AML-193 (cell line): ENCODE data around the gene AKAP17A.
"Not testable (repeated sequence)": the region's sequence is repeated elsewhere in the genome, so short reads cannot be mapped to it uniquely, and the experiment has no call there.

Experiments
- DNase-seq, 2 experiments: peaks; one replicate each; lab custom pipeline; 2025; lab: John Stamatoyannopoulos, UW

The AKAP17A gene

DNA sequence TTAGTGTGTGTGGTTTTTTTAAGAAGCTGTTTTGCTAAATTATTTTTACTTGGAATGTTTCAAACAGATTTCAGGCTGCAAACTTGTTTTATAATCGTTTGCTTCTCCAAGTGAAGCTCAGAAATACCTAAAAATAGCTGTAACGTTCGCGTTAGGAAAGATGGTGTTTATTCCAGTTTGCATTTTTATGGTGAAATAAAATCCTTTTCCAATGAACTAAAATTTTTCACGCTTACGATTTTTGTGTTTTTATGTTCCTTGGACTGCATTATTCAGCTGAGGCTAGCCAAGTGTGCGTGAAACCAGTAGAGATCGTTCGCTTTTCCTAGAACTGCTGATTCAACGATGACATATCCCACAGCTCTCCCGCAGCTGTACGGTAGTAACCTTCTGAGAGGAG lies 10.9 kb downstream of the AKAP17A start:
- DNase-seq: no peak

DNA sequence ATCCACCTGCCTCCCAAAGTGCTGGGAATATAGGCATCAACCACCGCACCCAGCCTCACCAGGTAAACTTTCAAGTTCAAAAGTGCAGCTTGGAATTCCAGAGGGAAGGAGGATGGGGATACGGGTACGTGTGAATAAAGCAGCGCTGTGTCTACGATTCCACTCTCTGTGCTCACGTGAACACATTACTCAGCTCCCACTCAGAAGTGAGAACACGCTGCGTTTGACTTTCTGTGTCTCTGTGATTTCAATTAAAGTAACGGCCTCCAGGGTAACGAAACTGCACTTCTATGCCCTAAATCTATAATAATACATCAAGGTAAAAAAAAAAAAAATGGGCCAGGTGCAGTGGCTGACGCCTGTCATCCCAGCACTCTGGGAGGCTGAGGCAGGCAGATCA lies 15.1 kb downstream of the AKAP17A start:
- DNase-seq: no peak

DNA sequence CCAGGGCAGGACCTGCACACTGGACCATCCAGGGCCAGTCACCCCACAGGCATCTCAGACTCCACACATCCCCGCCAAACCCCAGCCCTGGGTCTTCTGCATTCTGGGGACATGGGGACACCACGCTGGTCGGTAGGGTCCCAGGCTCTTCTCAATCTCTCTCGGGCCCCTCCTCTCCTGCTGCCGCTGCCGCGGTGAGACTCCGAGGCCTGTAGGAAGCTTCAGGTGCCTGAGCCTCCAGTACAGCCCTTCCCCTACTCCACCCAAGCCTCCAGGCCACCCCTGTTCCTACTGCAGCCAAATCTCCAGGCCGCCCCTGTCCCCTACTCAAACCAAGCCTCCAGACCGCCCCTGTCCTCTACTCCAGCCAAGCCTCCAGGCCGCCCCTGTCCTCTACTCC lies 17.9 kb downstream of the AKAP17A start:
- no peak for DNase-seq

DNA sequence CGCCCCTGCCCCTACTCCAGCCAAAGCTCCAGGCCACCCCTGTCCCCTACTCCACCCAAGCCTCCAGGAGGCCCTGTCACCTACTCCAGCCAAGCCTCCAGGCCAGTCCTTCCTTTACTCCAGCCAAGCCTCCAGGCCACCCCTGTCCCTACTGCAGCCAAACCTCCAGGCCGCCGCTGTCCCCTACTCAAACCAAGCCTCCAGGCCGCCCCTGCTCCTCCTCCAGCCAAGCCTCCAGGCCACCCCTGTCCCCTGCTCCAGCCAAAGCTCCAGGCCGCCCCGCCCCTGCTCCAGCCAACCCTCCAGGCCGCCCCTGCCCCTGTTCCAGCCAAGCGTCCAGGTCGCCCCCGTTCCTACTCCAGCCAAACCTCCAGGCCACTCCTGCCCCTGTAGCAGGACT lies 18.4 kb downstream of the AKAP17A start:
- DNase-seq: no peak

DNA sequence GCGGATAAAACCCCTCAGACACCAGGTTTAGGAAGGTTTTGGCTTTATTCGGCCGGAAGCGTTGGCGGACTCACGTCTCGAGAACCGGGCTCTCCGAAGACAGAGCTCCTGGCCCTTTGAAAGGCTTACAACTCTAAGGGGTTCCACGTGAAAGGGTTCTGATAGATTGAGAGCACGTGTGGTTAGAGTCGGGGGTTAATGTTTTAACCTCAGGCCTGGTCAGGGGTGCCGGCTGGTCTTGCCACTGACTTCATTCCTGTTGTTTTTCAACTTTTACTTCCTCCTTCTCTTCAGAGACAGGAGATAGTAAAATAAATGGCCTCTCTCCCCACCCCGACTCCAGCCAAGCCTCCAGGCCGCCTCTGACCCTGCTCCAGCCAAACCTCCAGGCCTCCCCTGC lies 18.8 kb downstream of the AKAP17A start:
- no peak for DNase-seq

DNA sequence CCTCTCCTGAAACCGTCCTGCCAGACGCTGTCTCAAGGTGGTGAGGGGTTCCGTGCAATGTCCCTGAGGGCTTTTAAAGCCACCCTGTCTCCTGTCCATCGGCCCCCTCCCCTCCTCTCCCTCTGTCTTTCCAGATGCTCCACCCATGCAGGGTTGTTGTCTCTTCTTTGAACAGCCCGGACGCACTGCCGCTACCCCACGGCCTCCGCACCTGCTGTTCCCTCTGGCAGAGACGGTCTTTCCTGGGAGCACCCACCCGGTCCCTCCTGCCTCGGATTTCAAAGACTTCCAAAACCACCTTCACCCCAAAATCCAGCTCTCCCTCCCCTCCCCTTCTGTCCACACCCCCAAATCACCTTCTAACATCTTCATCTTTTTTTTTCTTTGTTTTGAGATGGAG lies 19.3 kb downstream of the AKAP17A start:
- no peak for DNase-seq

DNA sequence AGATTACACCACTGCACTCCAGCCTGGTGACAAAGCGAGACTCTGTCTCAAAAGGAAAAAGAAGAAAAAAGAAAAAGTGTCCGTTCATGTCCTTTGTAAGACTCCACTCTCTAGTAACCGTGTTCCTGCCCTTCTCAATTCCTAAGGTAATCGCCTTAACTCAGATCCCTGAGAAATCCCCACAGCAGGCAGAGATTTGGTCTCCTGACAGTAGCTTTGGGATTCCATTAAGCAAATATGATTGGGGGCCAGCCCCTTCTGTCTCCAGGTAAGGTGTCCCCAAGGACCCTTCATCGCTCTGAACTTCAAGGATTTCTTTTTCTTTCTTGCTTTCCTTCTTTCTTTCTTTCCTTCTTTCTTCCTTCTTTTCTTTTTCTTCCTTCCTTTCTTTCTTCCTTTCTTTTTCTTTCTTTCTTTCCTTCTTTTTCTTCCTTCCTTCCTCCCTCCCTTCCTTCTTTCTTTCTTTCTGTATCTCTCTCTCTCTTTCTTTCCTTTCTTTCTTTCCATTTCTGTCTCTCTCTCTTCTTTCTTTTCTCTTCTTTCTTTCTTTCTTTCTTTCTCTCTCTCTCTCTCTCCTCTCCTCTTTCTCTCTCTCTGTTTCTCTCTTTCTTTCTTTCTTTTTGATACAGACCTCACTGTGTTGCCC lies 21.4 kb downstream of the AKAP17A start:
- no peak for DNase-seq

DNA sequence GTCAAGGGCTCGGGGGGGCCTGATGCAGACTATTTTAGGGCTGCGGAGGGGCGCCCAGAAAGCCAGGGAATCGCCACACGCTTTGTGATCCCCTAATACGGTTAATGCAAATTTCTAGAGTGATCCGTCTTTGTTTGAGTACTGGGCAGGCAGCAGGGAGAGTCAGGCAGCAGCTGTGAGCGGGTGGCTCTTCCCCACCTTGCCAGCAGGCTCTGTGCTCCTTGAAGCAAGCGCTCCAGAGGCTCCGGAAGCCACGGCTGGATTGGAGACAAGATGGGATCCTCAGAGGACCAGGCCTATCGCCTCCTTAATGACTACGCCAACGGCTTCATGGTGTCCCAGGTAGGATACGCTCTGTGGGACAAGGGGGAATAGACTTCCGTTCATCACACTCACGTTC lies 23.5 kb downstream of the AKAP17A start, which contains the start of gene ASMT:
TSS of gene ASMT (plus strand) at position 133 of the 400 bp plus-strand sequence. CDS start at position 274, 141 bp downstream.
- no peak for DNase-seq

DNA sequence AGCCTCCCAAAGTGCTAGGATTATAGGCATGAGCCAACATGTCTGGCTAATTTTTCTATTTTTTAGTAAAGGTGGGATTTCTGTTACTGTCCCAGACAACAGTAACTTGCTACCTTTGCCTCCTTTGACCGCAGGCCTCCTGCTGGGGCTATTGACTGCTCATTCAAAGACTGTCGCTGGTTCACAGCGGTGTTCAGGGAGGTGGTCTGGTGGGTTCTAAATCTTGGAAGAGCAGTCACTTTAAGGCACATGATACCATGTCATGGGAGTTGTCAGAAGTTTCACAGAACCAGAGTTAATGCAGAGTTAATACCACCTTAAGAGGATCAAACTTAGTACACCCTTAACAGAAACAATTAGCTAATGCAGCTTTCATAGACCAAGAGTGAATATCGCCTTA lies 27.3 kb downstream of the AKAP17A start:
- DNase-seq: no peak

DNA sequence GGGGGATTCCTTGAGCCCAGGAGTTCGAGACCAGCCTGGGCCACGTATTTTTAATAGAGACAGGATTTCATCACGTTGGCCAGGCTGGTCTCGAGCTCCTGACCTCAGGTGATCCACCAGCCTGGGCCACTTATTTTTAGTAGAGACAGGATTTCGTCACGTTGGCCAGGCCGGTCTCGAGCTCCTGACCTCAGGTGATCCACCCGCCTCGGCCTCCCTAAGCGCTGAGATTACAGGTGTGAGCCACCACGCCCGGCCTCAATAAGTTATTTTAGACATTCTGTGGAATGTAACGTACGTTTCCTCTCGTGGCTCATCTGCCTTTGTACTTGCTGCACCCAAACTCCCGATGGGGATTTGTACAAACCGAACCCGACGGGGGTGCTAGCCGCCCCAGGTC lies 32.3 kb downstream of the AKAP17A start:
- DNase-seq: no peak

DNA sequence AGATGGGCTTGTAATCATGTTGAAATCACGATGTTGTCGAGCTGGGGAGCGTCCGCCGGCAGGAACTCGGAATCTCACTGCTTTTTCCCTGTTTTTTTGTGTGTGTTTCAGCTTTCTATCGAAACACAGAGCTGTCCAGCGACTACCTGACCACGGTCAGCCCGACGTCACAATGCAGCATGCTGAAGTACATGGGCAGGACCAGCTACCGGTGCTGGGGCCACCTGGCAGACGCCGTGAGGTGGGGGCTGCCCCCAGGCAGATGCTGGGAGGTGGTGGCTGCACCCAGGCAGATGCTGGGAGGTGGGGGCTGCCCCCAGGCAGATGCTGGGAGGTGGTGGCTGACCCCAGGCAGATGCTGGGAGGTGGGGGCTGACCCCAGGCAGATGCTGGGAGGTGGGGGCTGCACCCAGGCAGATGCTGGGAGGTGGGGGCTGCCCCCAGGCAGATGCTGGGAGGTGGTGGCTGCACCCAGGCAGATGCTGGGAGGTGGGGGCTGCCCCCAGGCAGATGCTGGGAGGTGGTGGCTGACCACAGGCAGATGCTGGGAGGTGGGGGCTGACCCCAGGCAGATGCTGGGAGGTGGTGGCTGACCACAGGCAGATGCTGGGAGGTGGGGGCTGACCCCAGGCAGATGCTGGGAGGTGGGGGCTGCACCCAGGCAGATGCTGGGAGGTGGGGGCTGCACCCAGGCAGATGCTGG lies 32.9 kb downstream of the AKAP17A start:
- not testable (repeated sequence) for DNase-seq

DNA sequence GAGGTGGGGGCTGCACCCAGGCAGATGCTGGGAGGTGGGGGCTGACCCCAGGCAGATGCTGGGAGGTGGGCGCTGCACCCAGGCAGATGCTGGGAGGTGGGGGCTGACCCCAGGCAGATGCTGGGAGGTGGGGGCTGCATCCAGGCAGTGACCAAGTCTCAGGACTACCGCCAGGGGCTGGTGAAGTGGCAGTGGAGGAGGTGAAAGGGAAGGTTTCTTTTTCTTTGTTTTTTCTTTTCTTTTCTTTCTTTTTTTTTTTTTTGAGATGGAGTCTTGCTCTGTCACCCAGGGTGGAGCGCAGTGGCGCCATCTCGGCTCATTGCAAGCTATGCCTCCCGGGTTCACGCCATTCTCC lies 33.4 kb downstream of the AKAP17A start:
- DNase-seq: not testable (repeated sequence)

DNA sequence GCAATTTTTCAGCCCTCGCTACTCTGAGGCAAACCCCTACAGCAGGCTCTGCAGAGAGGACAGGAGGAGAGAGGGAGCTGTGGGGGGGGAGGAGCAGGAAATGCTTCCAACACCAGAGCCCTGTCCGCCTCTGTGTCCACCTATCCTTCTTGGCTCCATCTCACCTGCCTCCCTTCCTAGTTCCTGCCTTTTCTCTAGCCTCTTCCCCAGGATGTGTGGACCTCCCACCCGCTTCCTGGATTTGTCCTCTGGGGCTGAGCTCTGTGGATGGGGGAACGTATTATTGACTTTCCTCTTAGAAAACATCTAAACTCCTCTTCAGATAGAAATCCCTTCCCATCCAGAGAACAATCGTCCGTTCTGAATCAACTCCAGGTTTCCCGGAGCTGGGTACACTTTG lies 37.8 kb downstream of the AKAP17A start:
- DNase-seq: no peak

DNA sequence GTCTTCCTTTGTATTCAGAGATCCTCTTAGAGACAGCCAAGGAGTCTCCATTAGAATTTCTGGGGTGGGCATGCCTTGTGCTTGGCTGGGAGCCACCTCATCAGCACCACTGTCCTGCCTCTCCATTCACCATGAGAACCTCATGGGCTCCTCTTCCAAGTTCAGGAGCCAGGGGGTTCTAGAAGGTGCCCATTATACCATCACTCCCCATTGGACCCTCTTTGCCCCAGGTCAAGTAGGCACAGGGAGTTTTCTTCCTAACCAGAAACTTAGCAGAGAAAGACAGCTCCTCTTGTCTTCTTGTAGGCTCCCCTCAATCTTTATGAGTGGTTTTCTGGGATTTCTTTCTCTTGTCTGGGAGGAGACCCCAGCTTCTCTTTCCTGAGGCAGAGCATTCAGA lies 54.6 kb downstream of the AKAP17A start:
- DNase-seq: no peak

DNA sequence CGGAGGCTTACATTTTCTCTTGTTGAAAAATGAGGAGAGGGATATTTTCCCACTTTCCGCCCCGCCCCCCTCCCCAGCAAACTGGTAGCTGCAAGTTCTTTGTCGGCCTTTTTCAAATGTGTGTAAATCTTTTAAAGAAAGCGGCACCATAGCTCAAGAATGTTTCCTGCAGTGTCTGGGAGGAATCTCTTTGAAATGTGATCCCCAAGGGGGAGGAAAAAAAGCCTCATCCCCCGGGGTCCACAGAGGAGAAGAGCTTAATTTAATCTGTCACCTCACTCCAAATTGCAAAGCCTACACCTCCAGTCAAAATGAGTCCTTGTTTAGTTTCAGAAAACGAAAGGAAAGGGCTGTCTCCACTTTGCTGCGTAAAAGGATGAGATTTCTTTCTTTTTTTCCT lies 58.2 kb downstream of the AKAP17A start:
- DNase-seq: no peak
